Stimulated activated CD4-positive, alpha-beta T cell treated with anti-CD3 and anti-CD28 coated beads, Interleukin-12 subunit alpha, Interleukin-12 subunit beta, amount 100 ng/mL, for 24 hours (primary cell): ENCODE measurements around the gene DZIP3.

Experiments
- DNase-seq, 2 experiments: peaks; one replicate each; pipeline ENCODE4 v3.0.0-alpha.2; 2020; ENCODE audit warnings: low read depth in 2 of 2

The DZIP3 gene, protein sequence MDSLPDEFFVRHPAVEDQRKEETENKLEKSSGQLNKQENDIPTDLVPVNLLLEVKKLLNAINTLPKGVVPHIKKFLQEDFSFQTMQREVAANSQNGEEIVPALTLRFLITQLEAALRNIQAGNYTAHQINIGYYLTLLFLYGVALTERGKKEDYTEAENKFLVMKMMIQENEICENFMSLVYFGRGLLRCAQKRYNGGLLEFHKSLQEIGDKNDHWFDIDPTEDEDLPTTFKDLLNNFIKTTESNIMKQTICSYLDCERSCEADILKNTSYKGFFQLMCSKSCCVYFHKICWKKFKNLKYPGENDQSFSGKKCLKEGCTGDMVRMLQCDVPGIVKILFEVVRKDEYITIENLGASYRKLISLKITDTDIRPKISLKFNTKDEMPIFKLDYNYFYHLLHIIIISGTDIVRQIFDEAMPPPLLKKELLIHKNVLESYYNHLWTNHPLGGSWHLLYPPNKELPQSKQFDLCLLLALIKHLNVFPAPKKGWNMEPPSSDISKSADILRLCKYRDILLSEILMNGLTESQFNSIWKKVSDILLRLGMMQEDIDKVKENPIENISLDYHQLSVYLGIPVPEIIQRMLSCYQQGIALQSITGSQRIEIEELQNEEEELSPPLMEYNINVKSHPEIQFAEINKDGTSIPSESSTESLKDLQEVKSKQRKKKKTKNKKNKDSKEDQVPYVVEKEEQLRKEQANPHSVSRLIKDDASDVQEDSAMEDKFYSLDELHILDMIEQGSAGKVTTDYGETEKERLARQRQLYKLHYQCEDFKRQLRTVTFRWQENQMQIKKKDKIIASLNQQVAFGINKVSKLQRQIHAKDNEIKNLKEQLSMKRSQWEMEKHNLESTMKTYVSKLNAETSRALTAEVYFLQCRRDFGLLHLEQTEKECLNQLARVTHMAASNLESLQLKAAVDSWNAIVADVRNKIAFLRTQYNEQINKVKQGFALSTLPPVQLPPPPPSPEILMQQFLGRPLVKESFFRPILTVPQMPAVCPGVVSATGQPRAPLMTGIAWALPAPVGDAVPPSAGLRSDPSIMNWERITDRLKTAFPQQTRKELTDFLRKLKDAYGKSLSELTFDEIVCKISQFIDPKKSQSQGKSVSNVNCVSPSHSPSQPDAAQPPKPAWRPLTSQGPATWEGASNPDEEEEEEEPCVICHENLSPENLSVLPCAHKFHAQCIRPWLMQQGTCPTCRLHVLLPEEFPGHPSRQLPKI

GRCh38 chr3:108589081-108589997 is at the start of gene DZIP3, which contains the start of gene CIP2A:
Gene DZIP3 (plus strand): TSS chr3:108589722. CDS start chr3:108605407, 15,685 bp downstream.
Gene CIP2A (minus strand): TSS chr3:108589438. CDS start chr3:108589375, 63 bp downstream.
- DNase-seq = peak; percentile 73 to 79

GRCh38 chr3:108546247-108546646 is 43.3 kb upstream of the DZIP3 start:
- DNase-seq = no peak

- DNase-seq = no peak
Observed at GRCh38 chr3:108546692-108547091, 42.8 kb upstream of the DZIP3 start.

DNA sequence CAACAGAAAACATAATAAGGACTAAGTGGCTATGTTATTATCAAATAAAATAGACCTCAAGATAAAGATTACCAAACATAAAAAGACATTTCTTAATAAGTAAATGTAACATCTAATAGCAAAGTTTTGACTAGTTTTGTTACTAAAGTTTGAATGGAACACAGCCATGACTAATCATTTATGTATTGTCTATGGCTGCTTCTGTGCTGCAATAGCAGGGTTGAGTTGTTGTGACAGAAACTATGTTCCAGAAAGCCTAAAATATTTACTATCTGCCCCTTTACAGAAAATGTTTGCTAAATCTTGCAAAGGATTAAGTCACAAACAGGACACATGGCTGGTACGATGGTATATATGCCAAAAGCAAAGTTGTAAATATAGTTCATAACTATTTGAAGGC is 41.2 kb upstream of the DZIP3 start:
- DNase-seq = no peak

- no peak for DNase-seq
Observed at GRCh38 chr3:108548886-108549285, 40.6 kb upstream of the DZIP3 start.

- DNase-seq = no peak
Observed at GRCh38 chr3:108552267-108553159, 37.0 kb upstream of the DZIP3 start.

- no peak for DNase-seq
Observed at GRCh38 chr3:108554229-108554628, 35.3 kb upstream of the DZIP3 start.

- no peak for DNase-seq
Observed at GRCh38 chr3:108554913-108555571, 34.5 kb upstream of the DZIP3 start.

DNA sequence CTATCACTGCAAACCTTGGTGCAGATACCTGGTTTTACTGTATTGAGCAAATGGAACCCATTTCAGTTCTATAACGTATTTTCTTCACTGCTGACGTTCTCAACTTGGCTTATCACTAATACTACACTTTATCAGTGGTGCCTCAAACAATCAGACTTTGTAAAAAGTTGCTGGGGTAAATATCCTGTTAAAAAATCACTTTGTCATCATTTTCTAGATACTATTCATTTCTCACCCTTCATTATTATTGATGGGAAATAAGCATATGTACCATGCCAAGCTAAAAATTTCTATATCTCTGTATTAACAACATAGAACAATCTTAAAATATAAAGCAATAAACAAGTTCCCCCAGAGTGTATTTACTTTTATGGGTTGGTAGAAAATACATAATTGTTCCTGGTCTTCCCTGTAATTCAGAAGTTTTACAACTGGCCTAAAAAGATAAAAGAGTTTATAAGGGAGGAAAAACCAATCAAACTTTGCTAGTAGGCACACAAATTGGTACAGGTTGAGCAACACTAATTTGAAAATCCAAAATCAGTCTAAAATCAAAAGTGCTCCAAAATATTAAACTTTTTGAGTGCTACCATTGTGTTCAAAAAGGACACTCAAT is 33.4 kb upstream of the DZIP3 start:
- no peak for DNase-seq

DNA sequence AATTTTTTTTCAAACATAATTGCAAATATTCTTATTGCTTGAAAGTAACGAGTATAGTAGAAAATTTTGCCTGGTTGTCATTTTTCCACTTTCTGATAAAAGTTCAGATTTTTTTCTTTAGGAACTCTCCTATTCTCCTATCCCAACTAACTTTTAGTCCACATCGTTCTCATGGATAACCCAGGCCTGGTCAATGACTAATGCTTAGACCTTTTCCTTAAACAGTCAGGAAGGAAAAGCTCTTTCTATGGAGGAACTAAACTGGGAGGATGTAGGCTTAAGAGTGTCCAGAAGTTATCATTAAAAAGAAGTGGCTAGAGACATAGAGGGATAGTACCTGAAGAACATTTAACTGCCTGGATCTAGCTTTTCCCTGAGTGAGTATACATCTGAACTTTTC is 27.0 kb upstream of the DZIP3 start:
- no peak for DNase-seq

DNA sequence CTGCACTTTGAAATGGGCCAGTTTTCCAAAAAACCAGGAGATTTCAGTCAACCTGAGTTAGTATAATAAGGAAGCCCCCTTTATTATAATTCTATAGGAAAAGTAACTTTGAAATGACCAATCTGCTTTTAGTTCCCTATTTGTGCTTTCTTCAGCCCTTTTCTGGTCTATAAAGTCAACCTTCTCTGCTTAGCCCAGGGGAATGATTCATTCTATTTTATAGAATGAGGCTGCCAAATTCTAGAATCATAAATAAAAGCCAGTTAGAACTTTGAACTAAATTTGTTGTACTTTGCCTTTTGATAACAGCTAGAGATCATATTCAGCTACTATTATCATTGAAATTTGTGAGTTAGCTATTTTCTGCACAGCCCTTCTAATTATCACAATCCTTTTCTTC is 25.0 kb upstream of the DZIP3 start:
- no peak for DNase-seq

GRCh38 chr3:108565506-108565905 is 24.0 kb upstream of the DZIP3 start:
- DNase-seq = no peak

- DNase-seq = no peak
Observed at GRCh38 chr3:108566599-108566998, 22.9 kb upstream of the DZIP3 start.

- DNase-seq = no peak
Observed at GRCh38 chr3:108569336-108569735, 20.2 kb upstream of the DZIP3 start.

DNA sequence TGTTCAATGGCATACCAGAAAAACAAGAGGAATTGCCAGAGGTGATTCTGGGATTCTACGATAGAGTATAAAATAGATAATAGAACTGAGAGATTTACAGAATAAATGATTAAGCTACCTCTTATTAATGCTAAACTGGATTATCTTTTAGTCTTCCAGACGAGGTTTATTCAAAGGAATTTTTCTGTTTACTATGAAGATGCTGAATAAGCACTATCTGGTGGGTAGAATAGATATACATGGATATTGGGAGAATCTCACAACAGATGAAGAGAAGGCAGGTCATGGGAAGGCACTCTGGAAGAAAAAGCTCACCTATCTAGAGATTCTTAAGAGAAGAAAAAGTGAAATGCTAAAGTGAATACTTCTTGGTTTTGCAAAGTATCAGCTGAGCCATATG is 11.5 kb upstream of the DZIP3 start:
- no peak for DNase-seq

DNA sequence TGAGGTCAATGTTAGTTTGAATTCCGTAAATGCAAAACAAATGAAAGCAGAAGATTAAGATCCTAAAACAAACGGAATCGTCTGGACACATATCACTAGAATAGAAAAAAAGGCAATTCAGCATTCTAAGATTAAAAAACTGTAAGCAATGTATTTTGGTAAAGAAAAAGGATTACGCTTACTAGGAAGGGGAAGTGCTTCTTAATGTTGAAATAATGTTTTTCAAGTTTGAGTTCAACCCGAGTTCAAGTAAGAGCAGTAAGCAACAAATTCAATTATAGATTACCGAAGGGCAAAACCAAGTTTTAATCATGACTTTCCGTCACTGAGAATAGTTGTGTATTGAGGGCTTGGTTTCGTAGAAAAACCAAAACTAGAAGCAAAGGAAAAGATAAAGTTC is 921 bp upstream of the DZIP3 start:
- DNase-seq = no peak

- DNase-seq = no peak
Observed at GRCh38 chr3:108589998-108590323, 439 bp downstream of the DZIP3 start.

GRCh38 chr3:108590460-108590859 is 938 bp downstream of the DZIP3 start:
- no peak for DNase-seq

DNA sequence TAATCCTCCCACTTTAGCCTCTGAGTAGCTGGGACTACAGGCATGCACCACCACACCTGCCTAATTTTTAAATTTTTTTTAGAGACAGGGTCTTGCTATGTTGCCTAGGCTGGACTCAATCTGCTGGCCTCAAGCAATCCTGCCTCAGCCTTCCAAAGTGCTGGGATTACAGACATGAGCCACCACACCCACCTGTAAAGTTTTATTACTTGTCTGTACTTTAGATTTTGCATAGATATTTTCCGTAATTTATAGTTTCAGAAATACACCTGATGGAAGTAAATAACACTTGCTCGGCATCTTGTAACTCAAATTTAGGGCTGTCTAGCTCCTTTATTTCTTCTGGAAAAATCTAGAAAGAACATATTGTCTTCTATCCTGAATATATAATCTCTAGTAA is 5.8 kb downstream of the DZIP3 start:
- no peak for DNase-seq
